HepG2 (cell line): Measurements from ENCODE around the gene BAIAP2L2. TPM values are rescaled to one million over a fixed set of nuclear protein-coding genes. Genes with fewer than 3 reads are reported as not detected.

ENCODE experiments used
- ATAC-seq: fragments of 200-7000 bp; cut with Tn5 transposase; 3 replicates; pipeline ENCODE4 v1.9.1; 2020; ENCODE audit warnings: mild to moderate bottlenecking, moderate library complexity
- BruUV-seq: library from RNA; stranded (reverse); fragments of 400-500 nt; replicated peaks from 2 replicates; lab custom pipeline; 2021; lab: Mats Ljungman, UMichigan
- CTCF ChIA-PET: fragments of 300-600 bp; formaldehyde crosslinking; extraction: SDS; loops from one replicate; lab custom pipeline; 2021; ENCODE audit warnings: low total read pairs, inconsistent platforms, low intra/inter-chr PET ratio; lab: Yijun Ruan, JAX
- POLR2A ChIA-PET: fragments of 350-600 bp; sonication (Branson Sonifier 250); formaldehyde crosslinking; loops from one replicate; lab custom pipeline; 2020; ENCODE audit warnings: antibody characterized with exemption, inconsistent platforms; lab: Yijun Ruan, JAX
- DNase-seq: peaks from one replicate; pipeline ENCODE4 v3.0.0-alpha.2; 2015; ENCODE audit warnings: low spot score
- FAIRE-seq: peaks from 3 replicates; lab custom pipeline; 2011; peaks lifted over from hg19 to GRCh38; lab: Jason Lieb, UNC
- H2AFZ ChIP-seq: one replicate; pipeline ENCODE4 v1.6.1; 2011; ENCODE audit warnings: low read length, inconsistent platforms
- H3K27ac ChIP-seq: fragments of 300-600 bp; 3 replicates; pipeline ENCODE4 v1.8.0; 2011; ENCODE audit warnings: mixed run types, mild to moderate bottlenecking, mixed read lengths, low read length, inconsistent platforms; ENCODE audit not compliant: insufficient read depth; ENCODE audit errors: extremely low read length
- H3K27me3 ChIP-seq, 2 experiments: fragments of 200-600 bp in 1 of 2; 2 replicates in 1 of 2; 3 replicates in 1 of 2; pipeline versions ENCODE4 v1.6.0 to v1.8.0; 2011; ENCODE audit warnings: low read length in 2 of 2, mild to moderate bottlenecking in 2 of 2, moderate library complexity in 2 of 2, inconsistent platforms in 1 of 2; ENCODE audit not compliant: insufficient read depth in 2 of 2, control insufficient read depth in 1 of 2
- H3K36me3 ChIP-seq, 2 experiments: fragments of 200-600 bp in 1 of 2; replicated peaks in 1 of 2; 2 replicates in 1 of 2; 3 replicates in 1 of 2; pipeline versions ENCODE4 v1.5.1 to v1.8.0; 2011; ENCODE audit warnings: low read length in 2 of 2, inconsistent platforms in 1 of 2; ENCODE audit not compliant: insufficient read depth in 2 of 2, control insufficient read depth in 1 of 2
- H3K4me1 ChIP-seq: 2 replicates; pipeline ENCODE4 v1.5.1; 2012; ENCODE audit warnings: low read length, inconsistent platforms; ENCODE audit not compliant: insufficient read depth
- H3K4me2 ChIP-seq: 2 replicates; pipeline ENCODE4 v1.6.0; 2011; ENCODE audit warnings: low read depth, low read length, inconsistent platforms
- H3K4me3 ChIP-seq, 3 experiments: fragments of 200-600 bp in 1 of 3; sonication (generic), shearing (Covaris generic) in 1 of 3; replicated peaks in 1 of 3; 2 replicates each; pipeline ENCODE4 v1.5.1; 2011 to 2016; ENCODE audit warnings: low read length in 3 of 3, inconsistent platforms in 2 of 3, low read depth in 2 of 3, mild to moderate bottlenecking in 2 of 3, control low read depth in 1 of 3, mixed read lengths in 1 of 3; ENCODE audit not compliant: insufficient read depth in 1 of 3
- H3K79me2 ChIP-seq: one replicate; pipeline ENCODE4 v1.6.1; 2011; ENCODE audit warnings: low read length, inconsistent platforms; ENCODE audit not compliant: insufficient read depth
- H3K9ac ChIP-seq: 2 replicates; pipeline ENCODE4 v1.6.0; 2011; ENCODE audit warnings: mild to moderate bottlenecking, low read depth, low read length, inconsistent platforms; ENCODE audit not compliant: insufficient read depth
- H3K9me3 ChIP-seq: 2 replicates; pipeline ENCODE4 v1.5.1; 2012; ENCODE audit warnings: mild to moderate bottlenecking, low read length
- H4K20me1 ChIP-seq: 2 replicates; pipeline ENCODE4 v1.6.0; 2011; ENCODE audit warnings: inconsistent platforms, mild to moderate bottlenecking, low read length, moderate library complexity; ENCODE audit not compliant: insufficient read depth
- FOXM1 ChIP-seq: sonication (generic); formaldehyde crosslinking; IDR thresholded peaks from 2 replicates; pipeline ENCODE4 v1.5.0; 2020; ENCODE audit warnings: missing genetic modification reagents
- ZNF530 ChIP-seq: sonication (generic); formaldehyde crosslinking; IDR thresholded peaks from 2 replicates; pipeline ENCODE4 v1.5.0; 2020; ENCODE audit warnings: low read depth, mild to moderate bottlenecking, missing genetic modification reagents
- ZNF552 ChIP-seq: sonication (generic); formaldehyde crosslinking; IDR thresholded peaks from 2 replicates; pipeline ENCODE4 v1.9.0; 2022; ENCODE audit warnings: missing genetic modification reagents, mild to moderate bottlenecking, borderline replicate concordance
- WGBS: methylation state at CpG from one replicate; pipeline ENCODE4 v1.1.6; 2017; ENCODE audit warnings: low lambda C conversion rate; 5-methylcytosine and 5-hydroxymethylcytosine counted together
- in situ Hi-C: cut with HindIII; loops from 2 replicates; pipeline ENCODE4 v1.10.0; 2017; ENCODE audit warnings: low pct_unique_long_range_greater_than_20kb; ENCODE audit not compliant: extremely low pct_ligation_motif_present
- intact Hi-C: fragments of 100-400 bp; cut with micrococcal nuclease; formaldehyde crosslinking; loops from one replicate; pipeline ENCODE4 v1.10.0; 2022; ENCODE audit not compliant: unreplicated experiment
- polyA plus RNA-seq, 8 experiments: library from polyadenylated mRNA; depleted of rRNA in 3 of 8; stranded (reverse) in 7 of 8; unstranded in 1 of 8; fragments of >200 nt; fragmentation: Illumina TruSeq in 4 of 8; extraction: Trizol in 4 of 8; gene quantifications; 2 replicates each; pipeline versions ENCODE4 v1.2.1 to v1.2.3, GENCODE V29; 2011 to 2016; ENCODE audit warnings: low read depth in 4 of 8, missing spikeins in 1 of 8, mixed read lengths in 1 of 8; ENCODE audit not compliant: insufficient read depth in 1 of 8
- total RNA-seq, 5 experiments: library from RNA; depleted of rRNA; stranded (reverse); fragments of >200 nt; fragmentation: Illumina TruSeq; extraction: Trizol; gene quantifications; 2 replicates each; pipeline ENCODE4 v1.2.3, GENCODE V29; 2016; ENCODE audit warnings: low read depth in 1 of 5
- TF ChIP-seq, protein P1 (sequence below): sonication (generic); formaldehyde crosslinking; IDR thresholded peaks from 2 replicates; pipeline ENCODE4 v1.4.0; 2020; ENCODE audit warnings: mild to moderate bottlenecking, missing genetic modification reagents, borderline replicate concordance
- TF ChIP-seq, protein P2 (sequence below): sonication (generic); formaldehyde crosslinking; IDR thresholded peaks from 2 replicates; pipeline ENCODE4 v1.9.0; 2022; ENCODE audit warnings: low read depth, missing genetic modification reagents

BAIAP2L2 gene
- total and polyA plus RNA-seq, 2 of the 13 experiments (the other 11 are each of a cell fraction or from before 2014, with no cell fraction given), result 4.4 to 7.5 TPM

DNA sequence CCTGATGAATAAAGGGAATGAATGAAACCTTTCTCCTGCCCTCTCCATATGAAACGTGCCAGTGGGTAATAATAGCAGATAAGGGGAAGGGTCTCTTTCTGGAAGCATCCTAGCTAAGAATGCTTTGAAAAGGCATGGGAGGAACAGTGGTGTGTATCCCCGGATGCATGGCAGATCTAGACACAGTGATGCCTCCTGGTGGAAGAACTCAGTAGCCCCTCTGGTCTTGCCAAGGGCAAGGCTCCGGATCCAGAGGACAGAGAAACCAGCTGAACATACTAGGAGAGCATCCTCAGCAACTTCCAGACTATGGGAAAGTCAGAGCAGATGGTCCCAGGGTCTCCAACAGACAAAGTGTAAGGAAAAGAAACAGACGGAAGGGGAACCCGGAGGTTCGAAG, 6.4 kb downstream of the BAIAP2L2 start (continued):
- no peak for TF ChIP-seq FOXM1 (CRISPR knock-in tag)
- TF ChIP-seq, all 625 proteins: peak for 3

DNA sequence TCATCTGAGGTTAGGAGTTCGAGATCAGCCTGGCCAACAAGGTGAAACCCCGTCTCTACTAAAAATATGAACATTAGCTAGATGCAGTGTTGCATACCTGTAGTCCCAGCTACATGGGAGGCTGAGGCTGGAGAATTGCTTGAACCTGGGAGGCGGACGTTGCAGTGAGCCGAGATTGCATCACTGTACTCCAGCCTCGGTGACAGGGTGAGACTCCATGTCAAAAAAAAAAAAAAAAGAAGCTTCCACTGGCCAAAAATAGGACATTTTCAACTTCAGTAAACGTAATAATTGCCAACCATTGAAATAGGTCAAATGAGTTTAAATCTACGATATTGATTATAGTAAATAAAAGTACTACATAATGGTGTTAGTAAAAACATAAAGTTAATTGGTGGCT, 6.8 kb downstream of the BAIAP2L2 start:
- in situ Hi-C loops (no loop called here), intact Hi-C loops (no loop called here)
- no peak for DNase-seq

More for the DNA sequence above, 6.8 kb downstream of the BAIAP2L2 start:
- WGBS, result 85% methylated on average over 8 of the region's 8 CpGs
- Histone ChIP-seq H3K36me3 (peaks cover 2 to 15% of the 10 kb centered on the region in 2 experiments; a peak in 2 of 5 replicates), H2AFZ (no peak overlapping the region), H3K4me1 (peaks cover 21% of the 10 kb centered on the region)
- FAIRE-seq (no peak), ATAC-seq (no peak)
- BruUV-seq, result no TSS peak
- no peak for TF ChIP-seq ZNF552
- TF ChIP-seq, protein P1, sequence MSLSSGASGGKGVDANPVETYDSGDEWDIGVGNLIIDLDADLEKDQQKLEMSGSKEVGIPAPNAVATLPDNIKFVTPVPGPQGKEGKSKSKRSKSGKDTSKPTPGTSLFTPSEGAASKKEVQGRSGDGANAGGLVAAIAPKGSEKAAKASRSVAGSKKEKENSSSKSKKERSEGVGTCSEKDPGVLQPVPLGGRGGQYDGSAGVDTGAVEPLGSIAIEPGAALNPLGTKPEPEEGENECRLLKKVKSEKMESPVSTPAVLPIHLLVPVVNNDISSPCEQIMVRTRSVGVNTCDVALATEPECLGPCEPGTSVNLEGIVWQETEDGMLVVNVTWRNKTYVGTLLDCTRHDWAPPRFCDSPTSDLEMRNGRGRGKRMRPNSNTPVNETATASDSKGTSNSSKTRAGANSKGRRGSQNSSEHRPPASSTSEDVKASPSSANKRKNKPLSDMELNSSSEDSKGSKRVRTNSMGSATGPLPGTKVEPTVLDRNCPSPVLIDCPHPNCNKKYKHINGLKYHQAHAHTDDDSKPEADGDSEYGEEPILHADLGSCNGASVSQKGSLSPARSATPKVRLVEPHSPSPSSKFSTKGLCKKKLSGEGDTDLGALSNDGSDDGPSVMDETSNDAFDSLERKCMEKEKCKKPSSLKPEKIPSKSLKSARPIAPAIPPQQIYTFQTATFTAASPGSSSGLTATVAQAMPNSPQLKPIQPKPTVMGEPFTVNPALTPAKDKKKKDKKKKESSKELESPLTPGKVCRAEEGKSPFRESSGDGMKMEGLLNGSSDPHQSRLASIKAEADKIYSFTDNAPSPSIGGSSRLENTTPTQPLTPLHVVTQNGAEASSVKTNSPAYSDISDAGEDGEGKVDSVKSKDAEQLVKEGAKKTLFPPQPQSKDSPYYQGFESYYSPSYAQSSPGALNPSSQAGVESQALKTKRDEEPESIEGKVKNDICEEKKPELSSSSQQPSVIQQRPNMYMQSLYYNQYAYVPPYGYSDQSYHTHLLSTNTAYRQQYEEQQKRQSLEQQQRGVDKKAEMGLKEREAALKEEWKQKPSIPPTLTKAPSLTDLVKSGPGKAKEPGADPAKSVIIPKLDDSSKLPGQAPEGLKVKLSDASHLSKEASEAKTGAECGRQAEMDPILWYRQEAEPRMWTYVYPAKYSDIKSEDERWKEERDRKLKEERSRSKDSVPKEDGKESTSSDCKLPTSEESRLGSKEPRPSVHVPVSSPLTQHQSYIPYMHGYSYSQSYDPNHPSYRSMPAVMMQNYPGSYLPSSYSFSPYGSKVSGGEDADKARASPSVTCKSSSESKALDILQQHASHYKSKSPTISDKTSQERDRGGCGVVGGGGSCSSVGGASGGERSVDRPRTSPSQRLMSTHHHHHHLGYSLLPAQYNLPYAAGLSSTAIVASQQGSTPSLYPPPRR (CRISPR knock-in tag), result no peak
- TF ChIP-seq, protein P2, sequence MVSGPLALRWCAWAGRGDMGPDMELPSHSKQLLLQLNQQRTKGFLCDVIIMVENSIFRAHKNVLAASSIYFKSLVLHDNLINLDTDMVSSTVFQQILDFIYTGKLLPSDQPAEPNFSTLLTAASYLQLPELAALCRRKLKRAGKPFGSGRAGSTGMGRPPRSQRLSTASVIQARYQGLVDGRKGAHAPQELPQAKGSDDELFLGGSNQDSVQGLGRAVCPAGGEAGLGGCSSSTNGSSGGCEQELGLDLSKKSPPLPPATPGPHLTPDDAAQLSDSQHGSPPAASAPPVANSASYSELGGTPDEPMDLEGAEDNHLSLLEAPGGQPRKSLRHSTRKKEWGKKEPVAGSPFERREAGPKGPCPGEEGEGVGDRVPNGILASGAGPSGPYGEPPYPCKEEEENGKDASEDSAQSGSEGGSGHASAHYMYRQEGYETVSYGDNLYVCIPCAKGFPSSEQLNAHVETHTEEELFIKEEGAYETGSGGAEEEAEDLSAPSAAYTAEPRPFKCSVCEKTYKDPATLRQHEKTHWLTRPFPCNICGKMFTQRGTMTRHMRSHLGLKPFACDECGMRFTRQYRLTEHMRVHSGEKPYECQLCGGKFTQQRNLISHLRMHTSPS, result no peak
- TF ChIP-seq ZNF530 (CRISPR knock-in tag), result no peak
- TF ChIP-seq, all 625 proteins: peak for 0
- Histone ChIP-seq H3K79me2 (no peaks in the 10 kb centered on the region), H3K4me3 (no peak overlapping the region), H3K27ac (no peak overlapping the region), H3K27me3 (no peaks in the 10 kb centered on the region), H3K9ac (no peak overlapping the region), H3K4me2 (no peak overlapping the region), H4K20me1 (no peaks in the 10 kb centered on the region; the same call in 1 of the 2 replicates), H3K9me3 (no peaks in the 10 kb centered on the region)
- ChIA-PET POLR2A (no interaction called here), CTCF (no interaction called here)
